Embryonic facial prominence (tissue), 1 donor: Measurements from ENCODE around the gene CDC42SE2.
"Not testable (repeated sequence)": the region's sequence is repeated elsewhere in the genome, so short reads cannot be mapped to it uniquely, and the experiment has no call there.

Experiments
- DNase-seq: peaks from one replicate; pipeline ENCODE4 v3.0.0-alpha.2; 2016; ENCODE audit errors: extremely low spot score

The CDC42SE2 gene

GRCh38 chr5:131366428-131366827, 102.6 kb downstream of the CDC42SE2 start:
- no peak for DNase-seq

GRCh38 chr5:131367219-131367860, 103.5 kb downstream of the CDC42SE2 start:
- DNase-seq, result no peak

GRCh38 chr5:131368866-131369265, 105.0 kb downstream of the CDC42SE2 start:
- no peak for DNase-seq

- DNase-seq, result no peak
These were observed 105.7 kb downstream of the CDC42SE2 start for GRCh38 chr5:131369558-131369957.

GRCh38 chr5:131371835-131372234, 108.0 kb downstream of the CDC42SE2 start:
- DNase-seq, result no peak

GRCh38 chr5:131373265-131373664, 109.4 kb downstream of the CDC42SE2 start:
- DNase-seq, result no peak

GRCh38 chr5:131375351-131375750, 111.5 kb downstream of the CDC42SE2 start:
- DNase-seq, result no peak

- DNase-seq, result no peak
These were observed 113.5 kb downstream of the CDC42SE2 start for GRCh38 chr5:131377346-131377745.

GRCh38 chr5:131377785-131378325, 114.0 kb downstream of the CDC42SE2 start:
- DNase-seq, result no peak

GRCh38 chr5:131378721-131379541, 115.1 kb downstream of the CDC42SE2 start:
- no peak for DNase-seq

- no peak for DNase-seq
These were observed 115.9 kb downstream of the CDC42SE2 start for GRCh38 chr5:131379723-131380122.

GRCh38 chr5:131380238-131380637, 116.4 kb downstream of the CDC42SE2 start:
- not testable (repeated sequence) for DNase-seq

GRCh38 chr5:131381021-131381420, 117.2 kb downstream of the CDC42SE2 start:
- DNase-seq, result no peak

- DNase-seq, result no peak
These were observed 117.9 kb downstream of the CDC42SE2 start for GRCh38 chr5:131381777-131382176.

GRCh38 chr5:131382407-131383395, 118.8 kb downstream of the CDC42SE2 start:
- DNase-seq, result no peak

GRCh38 chr5:131384173-131384572, 120.3 kb downstream of the CDC42SE2 start:
- no peak for DNase-seq

- DNase-seq, result no peak
These were observed 120.9 kb downstream of the CDC42SE2 start for GRCh38 chr5:131384616-131385214.

GRCh38 chr5:131386124-131386523, 122.3 kb downstream of the CDC42SE2 start:
- DNase-seq, result no peak

GRCh38 chr5:131386779-131387178, 122.9 kb downstream of the CDC42SE2 start:
- no peak for DNase-seq

- no peak for DNase-seq
These were observed 123.4 kb downstream of the CDC42SE2 start for GRCh38 chr5:131387255-131387654.
